Fibroblast of mammary gland (primary cell): ENCODE measurements around the gene CGB3.
A peak's percentile ranks its signal among the peaks of the same experiment; 100 is the strongest.

Experiments
- DNase-seq: peaks from one replicate; pipeline ENCODE4 v3.0.0-alpha.2; 2010; ENCODE audit warnings: low read depth
- H3K4me3 ChIP-seq: 2 replicates; pipeline ENCODE4 v1.5.1; 2011; ENCODE audit warnings: low read depth, mild to moderate bottlenecking, low read length, moderate library complexity; ENCODE audit not compliant: control insufficient read depth
- TF ChIP-seq, protein P1 (sequence below): conservative IDR thresholded peaks from 2 replicates; pipeline ENCODE4 v1.5.1; 2011; ENCODE audit warnings: low read depth, low read length, inconsistent platforms; ENCODE audit not compliant: control insufficient read depth, insufficient read depth

The CGB3 gene

DNA sequence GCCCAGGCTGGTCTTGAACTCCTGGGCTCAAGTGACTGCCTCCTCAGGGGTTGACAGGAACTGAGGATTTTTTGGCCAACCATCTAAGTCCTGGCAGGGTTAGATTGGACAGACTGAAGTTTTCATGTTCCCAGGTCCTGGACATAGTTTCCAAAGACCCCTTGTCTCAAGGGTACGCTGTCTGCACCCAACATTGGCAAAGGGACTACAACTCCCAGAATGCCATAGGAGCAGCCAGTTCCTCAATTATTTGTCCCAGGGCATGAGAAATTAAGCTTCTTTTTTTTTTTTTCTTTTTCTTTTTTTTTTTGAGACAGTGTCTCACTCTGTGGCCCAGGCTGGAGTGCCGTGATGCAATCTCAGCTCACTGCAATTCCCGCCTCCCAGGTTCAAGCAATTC, 37.9 kb downstream of the CGB3 start:
- TF ChIP-seq, protein P1, sequence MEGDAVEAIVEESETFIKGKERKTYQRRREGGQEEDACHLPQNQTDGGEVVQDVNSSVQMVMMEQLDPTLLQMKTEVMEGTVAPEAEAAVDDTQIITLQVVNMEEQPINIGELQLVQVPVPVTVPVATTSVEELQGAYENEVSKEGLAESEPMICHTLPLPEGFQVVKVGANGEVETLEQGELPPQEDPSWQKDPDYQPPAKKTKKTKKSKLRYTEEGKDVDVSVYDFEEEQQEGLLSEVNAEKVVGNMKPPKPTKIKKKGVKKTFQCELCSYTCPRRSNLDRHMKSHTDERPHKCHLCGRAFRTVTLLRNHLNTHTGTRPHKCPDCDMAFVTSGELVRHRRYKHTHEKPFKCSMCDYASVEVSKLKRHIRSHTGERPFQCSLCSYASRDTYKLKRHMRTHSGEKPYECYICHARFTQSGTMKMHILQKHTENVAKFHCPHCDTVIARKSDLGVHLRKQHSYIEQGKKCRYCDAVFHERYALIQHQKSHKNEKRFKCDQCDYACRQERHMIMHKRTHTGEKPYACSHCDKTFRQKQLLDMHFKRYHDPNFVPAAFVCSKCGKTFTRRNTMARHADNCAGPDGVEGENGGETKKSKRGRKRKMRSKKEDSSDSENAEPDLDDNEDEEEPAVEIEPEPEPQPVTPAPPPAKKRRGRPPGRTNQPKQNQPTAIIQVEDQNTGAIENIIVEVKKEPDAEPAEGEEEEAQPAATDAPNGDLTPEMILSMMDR = no peak
- no peak for DNase-seq
- H3K4me3 ChIP-seq = no peak overlapping the region

DNA sequence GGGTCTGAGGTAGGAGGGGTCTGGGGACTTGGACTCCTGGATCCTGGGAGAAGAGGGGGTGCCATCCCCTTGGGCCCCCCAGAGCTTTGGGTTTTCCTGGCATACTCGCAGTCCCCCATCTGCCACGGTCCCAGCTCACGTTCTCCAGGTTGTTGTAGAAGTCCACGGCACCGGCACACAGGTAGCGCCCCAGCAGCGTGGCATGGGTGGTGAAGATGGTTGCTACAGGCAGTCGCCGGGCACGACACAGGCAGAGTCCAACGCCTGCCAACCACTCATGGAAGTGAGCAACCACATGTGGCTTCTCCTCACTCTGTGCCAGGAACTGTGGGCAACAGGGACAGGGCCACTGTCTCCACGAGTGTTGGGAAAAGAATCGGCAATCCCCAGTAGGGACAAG, 38.4 kb downstream of the CGB3 start:
- no peak for DNase-seq

DNA sequence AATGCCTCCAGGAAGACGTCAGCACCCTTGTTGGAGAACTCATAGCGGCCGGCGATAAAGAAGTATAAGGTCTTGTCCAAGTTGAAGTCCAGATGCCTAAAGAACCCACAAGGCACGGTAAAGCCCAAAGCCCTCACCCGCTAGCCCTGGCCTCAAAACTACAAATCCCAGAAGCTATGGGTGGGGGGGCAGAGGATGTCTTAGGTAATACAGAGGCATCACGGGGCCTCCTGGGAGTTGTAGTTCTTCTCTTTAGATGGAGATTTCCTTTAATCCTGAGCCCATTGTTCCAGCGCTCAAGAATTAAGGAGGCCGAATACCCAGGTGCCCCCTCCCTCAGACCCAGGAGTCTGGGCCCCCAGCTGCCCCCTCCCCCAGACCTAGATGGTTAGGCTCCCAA, 41.9 kb downstream of the CGB3 start:
- no peak overlapping the region for H3K4me3 ChIP-seq
- no peak for DNase-seq
- TF ChIP-seq, protein P1 = no peak

More for the DNA sequence above, 38.4 kb downstream of the CGB3 start:
- TF ChIP-seq, protein P1 = no peak
- H3K4me3 ChIP-seq = no peak overlapping the region

DNA sequence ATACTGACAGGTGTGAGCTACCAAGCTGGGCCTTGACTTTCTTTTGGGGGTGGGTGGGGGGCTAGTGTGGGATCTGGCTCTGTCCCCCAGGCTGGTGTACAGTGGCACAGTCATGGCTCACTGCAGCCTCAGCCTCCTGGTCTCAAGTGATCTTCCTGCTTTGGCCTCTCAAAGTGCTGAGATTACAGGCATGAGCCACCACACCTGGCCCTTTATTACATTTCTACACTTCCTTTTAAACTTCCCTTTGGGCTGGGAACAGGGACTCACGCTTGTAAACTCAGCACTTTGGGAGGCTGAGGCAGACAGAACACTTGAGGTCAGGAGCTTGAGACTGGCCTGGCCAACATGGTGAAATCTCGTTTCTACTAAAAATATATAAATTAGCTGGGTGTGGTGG, 47.1 kb downstream of the CGB3 start:
- DNase-seq = no peak

DNA sequence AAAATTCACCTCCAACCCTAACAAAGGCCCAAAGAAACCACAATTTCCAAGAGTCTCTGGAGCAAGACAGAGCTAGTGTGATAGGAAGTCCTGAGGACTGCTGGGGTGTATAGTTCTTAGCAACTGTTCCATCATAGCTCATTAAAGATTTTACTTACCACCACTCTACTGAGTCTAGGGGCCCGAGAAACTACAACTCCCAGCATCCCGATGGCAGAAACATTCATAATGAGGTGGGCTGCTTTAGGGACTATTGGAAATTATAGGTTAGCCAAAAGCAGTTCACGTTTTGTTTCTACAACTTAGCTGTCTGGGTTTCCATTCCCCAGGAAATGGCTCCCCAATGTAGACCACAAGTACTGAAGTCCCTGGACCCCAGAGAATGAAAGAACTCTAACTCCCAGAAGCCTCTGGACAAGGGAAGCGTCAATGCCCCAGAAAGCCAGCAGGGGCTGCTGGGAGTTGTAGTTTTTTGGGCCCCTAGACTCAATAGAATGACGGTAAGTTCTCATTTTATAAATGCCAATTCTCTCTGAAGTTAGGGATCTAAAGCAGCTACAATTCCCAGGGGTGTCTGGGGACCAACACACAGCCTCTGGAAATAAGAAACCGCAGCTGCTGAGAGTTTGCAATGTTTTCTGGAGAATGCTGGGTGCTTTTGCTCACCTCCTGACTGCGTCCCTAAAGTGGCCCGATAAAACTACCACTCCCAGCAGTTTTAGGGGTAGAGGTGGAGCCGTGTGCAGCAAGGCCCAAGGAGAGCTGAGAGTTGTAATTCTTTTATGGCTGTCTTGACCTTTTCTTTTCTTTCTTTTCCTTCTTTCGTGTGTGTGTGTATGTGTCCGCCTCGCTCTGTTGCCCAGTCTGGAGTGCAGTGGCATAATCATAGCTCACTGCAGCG, 47.9 kb downstream of the CGB3 start:
- TF ChIP-seq, protein P1 = no peak
- no peak overlapping the region for H3K4me3 ChIP-seq
- peak; percentile 28 for DNase-seq

More for the DNA sequence above, 47.1 kb downstream of the CGB3 start:
- H3K4me3 ChIP-seq = no peak overlapping the region
- TF ChIP-seq, protein P1 = no peak
